IMR-90 (cell line): Measurements from ENCODE around the gene SLC16A1. TPM values are rescaled to one million over a fixed set of nuclear protein-coding genes. Genes with fewer than 3 reads are reported as not detected.

ENCODE experiments used
- ATAC-seq: fragments of 200-7000 bp; cut with Tn5 transposase; 2 replicates; pipeline ENCODE4 v1.9.1; 2020; ENCODE audit warnings: low read depth, mild to moderate bottlenecking, moderate library complexity
- BruUV-seq: library from RNA; stranded (reverse); fragments of 400-500 nt; replicated peaks from 2 replicates; lab custom pipeline; 2021; lab: Mats Ljungman, UMichigan
- CTCF ChIA-PET: fragments of 300-600 bp; formaldehyde crosslinking; extraction: SDS; loops from one replicate; lab custom pipeline; 2021; ENCODE audit warnings: antibody characterized with exemption; lab: Yijun Ruan, JAX
- POLR2A ChIA-PET: fragments of 300-600 bp; sonication (Branson Sonifier 250); formaldehyde crosslinking; loops from one replicate; lab custom pipeline; 2022; ENCODE audit warnings: antibody characterized with exemption; ENCODE audit not compliant: unreplicated experiment; lab: Charles Lee
- DNase-seq: peaks from one replicate; pipeline ENCODE4 v3.0.0; 2013
- H2AFZ ChIP-seq: replicated peaks from 2 replicates; pipeline ENCODE3; 2013; ENCODE audit warnings: low read length, mild to moderate bottlenecking; ENCODE audit not compliant: poor library complexity
- H2AK5ac ChIP-seq: 2 replicates; pipeline ENCODE4 v1.6.1; 2013; ENCODE audit warnings: low read depth, low read length, inconsistent platforms
- H2AK9ac ChIP-seq: replicated peaks from 2 replicates; pipeline ENCODE3; 2013; ENCODE audit warnings: mild to moderate bottlenecking, low read depth, low read length, moderate library complexity; ENCODE audit not compliant: poor library complexity
- H2BK120ac ChIP-seq: 2 replicates; pipeline ENCODE4 v1.6.1; 2013; ENCODE audit warnings: low read depth, low read length, inconsistent platforms
- H2BK15ac ChIP-seq: 3 replicates; pipeline ENCODE4 v1.6.1; 2013; ENCODE audit warnings: low read depth, low read length, inconsistent platforms
- H2BK20ac ChIP-seq: 2 replicates; pipeline ENCODE4 v1.6.1; 2013; ENCODE audit warnings: low read depth, mild to moderate bottlenecking, inconsistent platforms, low read length, moderate library complexity
- H2BK5ac ChIP-seq: 2 replicates; pipeline ENCODE4 v1.6.1; 2013; ENCODE audit warnings: mild to moderate bottlenecking, low read depth, low read length, inconsistent platforms; ENCODE audit not compliant: poor library complexity, severe bottlenecking
- H3K14ac ChIP-seq: replicated peaks from 2 replicates; pipeline ENCODE4 v1.6.1; 2013; ENCODE audit warnings: low read depth, low read length, inconsistent platforms
- H3K18ac ChIP-seq: 2 replicates; pipeline ENCODE4 v1.6.1; 2013; ENCODE audit warnings: low read depth, low read length, control low read depth
- H3K23ac ChIP-seq: 2 replicates; pipeline ENCODE4 v1.6.1; 2013; ENCODE audit warnings: low read depth, low read length, inconsistent platforms
- H3K27ac ChIP-seq: 2 replicates; pipeline ENCODE4 v1.5.1; 2013; ENCODE audit warnings: mild to moderate bottlenecking, control low read depth, low read length; ENCODE audit not compliant: insufficient read depth
- H3K27me3 ChIP-seq: 2 replicates; pipeline ENCODE4 v1.6.1; 2013; ENCODE audit warnings: low read length; ENCODE audit not compliant: control insufficient read depth, insufficient read depth
- H3K36me3 ChIP-seq: 2 replicates; pipeline ENCODE4 v1.6.1; 2013; ENCODE audit warnings: low read length, mixed read lengths; ENCODE audit not compliant: control insufficient read depth, insufficient read depth
- H3K4ac ChIP-seq: 2 replicates; pipeline ENCODE4 v1.6.1; 2013; ENCODE audit warnings: low read depth, low read length, inconsistent platforms
- H3K4me1 ChIP-seq: 2 replicates; pipeline ENCODE4 v1.6.1; 2013; ENCODE audit warnings: low read length, mixed read lengths; ENCODE audit not compliant: control insufficient read depth, insufficient read depth
- H3K4me2 ChIP-seq: 2 replicates; pipeline ENCODE4 v1.6.1; 2013; ENCODE audit warnings: low read depth, mild to moderate bottlenecking, control low read depth, low read length, moderate library complexity
- H3K4me3 ChIP-seq: 2 replicates; pipeline ENCODE4 v1.5.1; 2013; ENCODE audit warnings: low read depth, mild to moderate bottlenecking, control low read depth, low read length, moderate library complexity; ENCODE audit not compliant: insufficient read depth
- H3K56ac ChIP-seq: 2 replicates; pipeline ENCODE4 v1.6.1; 2013; ENCODE audit warnings: low read length, inconsistent platforms; ENCODE audit not compliant: insufficient read depth; ENCODE audit errors: extremely low read depth
- H3K79me1 ChIP-seq, 2 experiments: 2 replicates each; pipeline ENCODE4 v1.6.1; 2013; ENCODE audit warnings: low read length in 2 of 2, inconsistent platforms in 1 of 2, low read depth in 1 of 2
- H3K9ac ChIP-seq: 2 replicates; pipeline ENCODE4 v1.6.1; 2013; ENCODE audit warnings: low read depth, low read length, control low read depth
- H3K9me1 ChIP-seq: 2 replicates; pipeline ENCODE4 v1.6.1; 2013; ENCODE audit warnings: low read length, inconsistent platforms; ENCODE audit not compliant: insufficient read depth
- H3K9me3 ChIP-seq: 2 replicates; pipeline ENCODE4 v1.6.1; 2013; ENCODE audit warnings: low read length; ENCODE audit not compliant: control insufficient read depth, insufficient read depth
- H4K20me1 ChIP-seq: 2 replicates; pipeline ENCODE4 v1.6.1; 2013; ENCODE audit warnings: low read length, inconsistent platforms; ENCODE audit not compliant: insufficient read depth
- H4K5ac ChIP-seq: 2 replicates; pipeline ENCODE4 v1.6.1; 2013; ENCODE audit warnings: mild to moderate bottlenecking, low read depth, low read length, control low read depth
- H4K8ac ChIP-seq, 2 experiments: 2 replicates each; pipeline ENCODE4 v1.6.1; 2013; ENCODE audit warnings: low read depth in 2 of 2, low read length in 2 of 2, control low read depth in 1 of 2, inconsistent platforms in 1 of 2
- H4K91ac ChIP-seq: 2 replicates; pipeline ENCODE4 v1.6.1; 2013; ENCODE audit warnings: low read depth, low read length, inconsistent platforms; ENCODE audit not compliant: insufficient read depth
- BHLHE40 ChIP-seq: fragments of 150-350 bp; IDR thresholded peaks from 2 replicates; pipeline ENCODE4 v1.6.1; 2016; ENCODE audit warnings: mild to moderate bottlenecking, low read depth, low read length
- FOS ChIP-seq: fragments of 150-350 bp; IDR thresholded peaks from 2 replicates; pipeline ENCODE4 v1.6.1; 2016; ENCODE audit warnings: low read depth, low read length
- MAFK ChIP-seq: IDR thresholded peaks from 2 replicates; pipeline ENCODE4 v1.6.1; 2012; ENCODE audit warnings: low read depth, low read length, improper control_type of control experiment
- MAZ ChIP-seq: IDR thresholded peaks from 2 replicates; pipeline ENCODE4 v1.6.1; 2012; ENCODE audit warnings: low read depth, mild to moderate bottlenecking, low read length, improper control_type of control experiment, moderate library complexity, borderline replicate concordance
- MXI1 ChIP-seq: IDR thresholded peaks from 2 replicates; pipeline ENCODE4 v1.6.1; 2012; ENCODE audit warnings: low read depth, mild to moderate bottlenecking, low read length, moderate library complexity, borderline replicate concordance
- NFE2L2 ChIP-seq: fragments of 150-350 bp; IDR thresholded peaks from 2 replicates; pipeline ENCODE4 v1.6.1; 2016; ENCODE audit warnings: low read depth, mild to moderate bottlenecking, low read length
- RAD21 ChIP-seq: IDR thresholded peaks from 2 replicates; pipeline ENCODE4 v1.6.1; 2012; ENCODE audit warnings: low read length, improper control_type of control experiment
- RCOR1 ChIP-seq: IDR thresholded peaks from 2 replicates; pipeline ENCODE4 v1.6.1; 2012; ENCODE audit warnings: mild to moderate bottlenecking, low read length, improper control_type of control experiment; ENCODE audit not compliant: insufficient replicate concordance
- RFX5 ChIP-seq: IDR thresholded peaks from 2 replicates; pipeline ENCODE4 v1.8.0; 2012; ENCODE audit warnings: low read depth, mild to moderate bottlenecking, low read length, moderate library complexity
- SMC3 ChIP-seq: fragments of 150-350 bp; IDR thresholded peaks from 2 replicates; pipeline ENCODE4 v1.6.1; 2016; ENCODE audit warnings: low read depth, mild to moderate bottlenecking, antibody characterized with exemption, low read length, moderate library complexity
- WGBS, 2 experiments: methylation state at CpG; one replicate each; pipeline versions ENCODE4 v1.1.5 to v1.1.7; 2013; ENCODE audit warnings: missing lambda C conversion rate in 2 of 2; ENCODE audit not compliant: insufficient read length in 1 of 2; ENCODE audit errors: extremely low coverage in 2 of 2; 5-methylcytosine and 5-hydroxymethylcytosine counted together
- dilution Hi-C: fragments of 300-500 bp; cut with HindIII; formaldehyde crosslinking; loops from one replicate; pipeline ENCODE4 v1.14.3; 2018; ENCODE audit warnings: low sequenced_read_pairs; ENCODE audit not compliant: unreplicated experiment
- in situ Hi-C: fragments of 300-500 bp; cut with MboI; formaldehyde crosslinking; loops from 3 replicates; pipeline ENCODE4 v1.14.3; 2019; ENCODE audit warnings: low sequenced_read_pairs, inconsistent platforms, mixed read lengths
- intact Hi-C: fragments of 100-400 bp; cut with micrococcal nuclease; formaldehyde crosslinking; loops from 2 replicates; pipeline ENCODE4 v1.10.0; 2022
- polyA plus RNA-seq, 3 experiments: library from polyadenylated mRNA; depleted of rRNA; stranded (reverse); fragments of >200 nt; gene quantifications; 2 replicates each; pipeline ENCODE4 v1.2.3, GENCODE V29; 2012; ENCODE audit warnings: low replicate concordance in 1 of 3
- total RNA-seq: library from RNA; depleted of rRNA; stranded (reverse); fragments of >200 nt; gene quantifications from 2 replicates; pipeline ENCODE4 v1.2.3, GENCODE V29; 2012
- TF ChIP-seq, protein P1 (sequence below): fragments of 150-350 bp; IDR thresholded peaks from 2 replicates; pipeline ENCODE4 v1.6.1; 2017; ENCODE audit warnings: mild to moderate bottlenecking, antibody characterized with exemption, low read length, low read depth
- TF ChIP-seq, protein P2 (sequence below): fragments of 150-350 bp; IDR thresholded peaks from 2 replicates; pipeline ENCODE4 v1.6.1; 2016; ENCODE audit warnings: low read depth, mild to moderate bottlenecking, low read length, moderate library complexity, borderline replicate concordance

The SLC16A1 gene
- total and polyA plus RNA-seq, 2 of the 4 experiments (the other 2 are of a cell fraction), result 32.9 to 156 TPM

GRCh38 chr1:112926858-112927257 lies 29.1 kb downstream of the SLC16A1 start:
- CTCF ChIA-PET, result interaction anchor here (1.1 kb wide), 1 partner anchor 9 kb away, joined by 4 read pairs; no protein-coding TSS in a partner anchor
- H3K56ac ChIP-seq, result no peak overlapping the region
- TF ChIP-seq RAD21, result no peak
- TF ChIP-seq, protein P1, sequence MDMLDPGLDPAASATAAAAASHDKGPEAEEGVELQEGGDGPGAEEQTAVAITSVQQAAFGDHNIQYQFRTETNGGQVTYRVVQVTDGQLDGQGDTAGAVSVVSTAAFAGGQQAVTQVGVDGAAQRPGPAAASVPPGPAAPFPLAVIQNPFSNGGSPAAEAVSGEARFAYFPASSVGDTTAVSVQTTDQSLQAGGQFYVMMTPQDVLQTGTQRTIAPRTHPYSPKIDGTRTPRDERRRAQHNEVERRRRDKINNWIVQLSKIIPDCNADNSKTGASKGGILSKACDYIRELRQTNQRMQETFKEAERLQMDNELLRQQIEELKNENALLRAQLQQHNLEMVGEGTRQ, result no peak
- TF ChIP-seq MAFK, result no peak
- TF ChIP-seq BHLHE40, result no peak
- no peak for TF ChIP-seq RFX5
- TF ChIP-seq, protein P2, sequence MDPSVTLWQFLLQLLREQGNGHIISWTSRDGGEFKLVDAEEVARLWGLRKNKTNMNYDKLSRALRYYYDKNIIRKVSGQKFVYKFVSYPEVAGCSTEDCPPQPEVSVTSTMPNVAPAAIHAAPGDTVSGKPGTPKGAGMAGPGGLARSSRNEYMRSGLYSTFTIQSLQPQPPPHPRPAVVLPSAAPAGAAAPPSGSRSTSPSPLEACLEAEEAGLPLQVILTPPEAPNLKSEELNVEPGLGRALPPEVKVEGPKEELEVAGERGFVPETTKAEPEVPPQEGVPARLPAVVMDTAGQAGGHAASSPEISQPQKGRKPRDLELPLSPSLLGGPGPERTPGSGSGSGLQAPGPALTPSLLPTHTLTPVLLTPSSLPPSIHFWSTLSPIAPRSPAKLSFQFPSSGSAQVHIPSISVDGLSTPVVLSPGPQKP, result no peak
- no peak for TF ChIP-seq SMC3
- no peak for TF ChIP-seq MXI1
- no peak for TF ChIP-seq RCOR1
- no peak for TF ChIP-seq FOS
- no peak for TF ChIP-seq NFE2L2
- TF ChIP-seq MAZ, result no peak
- no peak overlapping the region for H3K4me2 ChIP-seq
- H3K36me3 ChIP-seq, result peaks cover 15% of the 10 kb centered on the region; the same call in 1 of the 2 replicates
- no peak overlapping the region for H2BK15ac ChIP-seq
- no peak overlapping the region for H2AK5ac ChIP-seq
- no peak overlapping the region for H4K8ac ChIP-seq
- no peak overlapping the region for H2AK9ac ChIP-seq
- BruUV-seq, result no TSS peak
- no peak overlapping the region for H3K4ac ChIP-seq
- H3K9me3 ChIP-seq, result no peaks in the 10 kb centered on the region
- DNase-seq, result no peak
- in situ Hi-C loops, result no loop called here
- no peak overlapping the region for H3K4me3 ChIP-seq
- dilution Hi-C loops, result no loop called here
- H3K9ac ChIP-seq, result no peak overlapping the region
- peaks cover 3% of the 10 kb centered on the region; the same call in 1 of the 2 replicates for H4K20me1 ChIP-seq
- H3K9me1 ChIP-seq, result peaks cover 2% of the 10 kb centered on the region
- intact Hi-C loops, result no loop called here
- no peak overlapping the region for H3K18ac ChIP-seq
- WGBS, 2 experiments, result no CpG with 5 or more reads among the region's 1 CpG
- peaks cover 11 to 29% of the 10 kb centered on the region in 2 experiments for H3K79me1 ChIP-seq
- no peaks in the 10 kb centered on the region for H3K4me1 ChIP-seq
- no peak overlapping the region for H2BK120ac ChIP-seq
- no peak overlapping the region for H4K91ac ChIP-seq
- no peak overlapping the region for H2BK20ac ChIP-seq
- no peak overlapping the region for H3K27ac ChIP-seq
- POLR2A ChIA-PET, result no interaction called here
- no peak for ATAC-seq
- no peaks in the 10 kb centered on the region for H3K27me3 ChIP-seq
- no peak overlapping the region for H3K14ac ChIP-seq
- no peak overlapping the region for H4K5ac ChIP-seq
- no peak overlapping the region for H2BK5ac ChIP-seq
- H2AFZ ChIP-seq, result no peak overlapping the region
- H3K23ac ChIP-seq, result no peak overlapping the region
